A673 (cell line): ENCODE data around the gene PRDM16. TPM values are rescaled to one million over a fixed set of nuclear protein-coding genes. Genes with fewer than 3 reads are reported as not detected.

ENCODE experiments used
- BruUV-seq: library from RNA; stranded (reverse); fragments of 400-500 nt; replicated peaks from 2 replicates; lab custom pipeline; 2021; lab: Mats Ljungman, UMichigan
- CTCF ChIA-PET: fragments of 300-600 bp; sonication (Branson Sonifier 250); formaldehyde crosslinking; loops from one replicate; lab custom pipeline; 2022; ENCODE audit warnings: antibody characterized with exemption; lab: Charles Lee
- POLR2A ChIA-PET: fragments of 300-600 bp; sonication (Branson Sonifier 250); formaldehyde crosslinking; loops from one replicate; lab custom pipeline; 2022; ENCODE audit warnings: antibody characterized with exemption; ENCODE audit not compliant: low non-redundant PET; lab: Charles Lee
- DNase-seq: peaks from one replicate; pipeline ENCODE4 v3.0.0-alpha.2; 2015; ENCODE audit warnings: low spot score
- H3K27ac ChIP-seq: fragments of 200-600 bp; sonication (generic); 2 replicates; pipeline ENCODE4 v1.5.1; 2016; ENCODE audit warnings: mixed run types, low read depth, mild to moderate bottlenecking, mixed read lengths, antibody characterized with exemption, low read length; ENCODE audit not compliant: poor library complexity, severe bottlenecking
- H3K27me3 ChIP-seq: fragments of 200-600 bp; sonication (generic); replicated peaks from 2 replicates; pipeline ENCODE4 v1.6.1; 2017; ENCODE audit warnings: mixed run types, low read depth, mild to moderate bottlenecking, mixed read lengths, antibody characterized with exemption, low read length; ENCODE audit not compliant: insufficient read depth, poor library complexity
- H3K36me3 ChIP-seq: fragments of 200-600 bp; sonication (generic); 2 replicates; pipeline ENCODE4 v1.6.1; 2016; ENCODE audit warnings: mixed run types, mild to moderate bottlenecking, mixed read lengths, antibody characterized with exemption, low read length; ENCODE audit not compliant: insufficient read depth, poor library complexity, severe bottlenecking
- H3K4me1 ChIP-seq: fragments of 200-600 bp; sonication (generic); 2 replicates; pipeline ENCODE4 v1.6.1; 2017; ENCODE audit warnings: mixed run types, mild to moderate bottlenecking, mixed read lengths, antibody characterized with exemption, low read length; ENCODE audit not compliant: insufficient read depth, poor library complexity, severe bottlenecking
- H3K4me3 ChIP-seq: fragments of 200-600 bp; sonication (generic); 2 replicates; pipeline ENCODE4 v1.5.1; 2016; ENCODE audit warnings: low read depth, mixed run types, mild to moderate bottlenecking, mixed read lengths, low read length; ENCODE audit not compliant: poor library complexity, severe bottlenecking
- H3K9me3 ChIP-seq: fragments of 200-600 bp; sonication (generic); 2 replicates; pipeline ENCODE4 v1.6.1; 2016; ENCODE audit warnings: mixed run types, low read depth, mild to moderate bottlenecking, mixed read lengths, antibody characterized with exemption, low read length; ENCODE audit not compliant: poor library complexity, severe bottlenecking
- EZH2 ChIP-seq: fragments of 200-600 bp; sonication (generic); IDR thresholded peaks from 2 replicates; pipeline ENCODE4 v1.6.1; 2017; ENCODE audit warnings: borderline replicate concordance, low read depth, mild to moderate bottlenecking, mixed read lengths, antibody characterized with exemption, low read length; ENCODE audit not compliant: poor library complexity, severe bottlenecking
- intact Hi-C: fragments of 100-400 bp; cut with micrococcal nuclease; formaldehyde crosslinking; loops from one replicate; pipeline ENCODE4 v1.10.0; 2022; ENCODE audit not compliant: unreplicated experiment
- total RNA-seq: library from RNA; stranded (reverse); gene quantifications from 2 replicates; pipeline ENCODE4 v1.2.3, GENCODE V29; 2021
- TF ChIP-seq, protein P1 (sequence below): fragments of 300-800, 200-600 bp; sonication (generic); conservative IDR thresholded peaks from 2 replicates; pipeline ENCODE4 v1.5.1; 2017; ENCODE audit warnings: low read depth, mild to moderate bottlenecking, antibody characterized with exemption, low read length, moderate library complexity, mixed read lengths

The PRDM16 gene
- total RNA-seq, 1 experiment from 2014 or later = 0.49 TPM

- Histone ChIP-seq H3K4me1 (no peaks in the 10 kb centered on the region), H3K9me3 (no peaks in the 10 kb centered on the region), H3K27ac (no peak overlapping the region), H3K36me3 (no peaks in the 10 kb centered on the region), H3K27me3 (no peaks in the 10 kb centered on the region), H3K4me3 (no peak overlapping the region)
- BruUV-seq = no TSS peak
- ChIA-PET POLR2A (no interaction called here), CTCF (no interaction called here)
- no peak for DNase-seq
- no peak for TF ChIP-seq EZH2
- TF ChIP-seq, protein P1, sequence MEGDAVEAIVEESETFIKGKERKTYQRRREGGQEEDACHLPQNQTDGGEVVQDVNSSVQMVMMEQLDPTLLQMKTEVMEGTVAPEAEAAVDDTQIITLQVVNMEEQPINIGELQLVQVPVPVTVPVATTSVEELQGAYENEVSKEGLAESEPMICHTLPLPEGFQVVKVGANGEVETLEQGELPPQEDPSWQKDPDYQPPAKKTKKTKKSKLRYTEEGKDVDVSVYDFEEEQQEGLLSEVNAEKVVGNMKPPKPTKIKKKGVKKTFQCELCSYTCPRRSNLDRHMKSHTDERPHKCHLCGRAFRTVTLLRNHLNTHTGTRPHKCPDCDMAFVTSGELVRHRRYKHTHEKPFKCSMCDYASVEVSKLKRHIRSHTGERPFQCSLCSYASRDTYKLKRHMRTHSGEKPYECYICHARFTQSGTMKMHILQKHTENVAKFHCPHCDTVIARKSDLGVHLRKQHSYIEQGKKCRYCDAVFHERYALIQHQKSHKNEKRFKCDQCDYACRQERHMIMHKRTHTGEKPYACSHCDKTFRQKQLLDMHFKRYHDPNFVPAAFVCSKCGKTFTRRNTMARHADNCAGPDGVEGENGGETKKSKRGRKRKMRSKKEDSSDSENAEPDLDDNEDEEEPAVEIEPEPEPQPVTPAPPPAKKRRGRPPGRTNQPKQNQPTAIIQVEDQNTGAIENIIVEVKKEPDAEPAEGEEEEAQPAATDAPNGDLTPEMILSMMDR = no peak
- intact Hi-C loops = no loop called here
These were observed 392.4 kb downstream of the PRDM16 start for GRCh38 chr1:3461238-3461933.

GRCh38 chr1:3461934-3462275 lies 392.9 kb downstream of the PRDM16 start:
- Histone ChIP-seq H3K4me3 (no peak overlapping the region), H3K9me3 (no peaks in the 10 kb centered on the region), H3K4me1 (no peaks in the 10 kb centered on the region), H3K27me3 (no peaks in the 10 kb centered on the region), H3K36me3 (no peaks in the 10 kb centered on the region), H3K27ac (no peak overlapping the region)
- intact Hi-C loops = no loop called here
- no TSS peak for BruUV-seq
- TF ChIP-seq EZH2 = no peak
- TF ChIP-seq, protein P1 = no peak
- CTCF ChIA-PET = no interaction called here
- DNase-seq = no peak
- POLR2A ChIA-PET = no interaction called here

DNA sequence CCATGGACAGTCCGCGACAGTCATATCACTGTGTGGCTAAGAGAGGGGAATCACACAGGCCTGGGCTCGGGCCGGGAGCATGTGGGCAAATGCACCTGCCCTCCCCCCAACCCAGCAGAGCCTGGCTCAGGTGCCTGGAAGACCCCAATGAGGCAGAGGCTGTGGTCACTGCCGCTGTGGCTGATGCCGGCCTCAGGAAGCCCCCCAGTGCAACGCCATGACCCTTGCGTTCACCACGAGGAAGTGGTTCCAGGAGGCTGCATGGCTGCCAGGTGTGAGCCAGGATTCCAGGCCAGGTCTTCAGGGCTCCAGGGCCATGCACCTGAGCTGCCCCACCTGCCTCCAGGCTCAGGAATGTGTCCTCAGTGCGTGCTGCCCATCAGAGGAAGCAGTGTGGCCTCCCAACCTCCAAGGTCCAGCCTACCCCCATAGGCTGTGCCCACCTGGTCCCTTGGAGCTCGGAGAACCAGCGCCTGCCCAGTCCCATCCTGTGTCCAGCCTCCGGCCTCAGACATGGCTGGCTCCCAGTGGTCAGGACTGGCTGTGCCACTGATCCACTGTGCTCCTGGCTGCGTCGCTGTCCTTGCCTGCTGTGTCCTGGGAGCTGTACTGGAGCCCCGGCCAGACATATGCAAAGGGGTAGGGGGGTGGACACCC lies 393.5 kb downstream of the PRDM16 start:
- no peak for DNase-seq
- POLR2A ChIA-PET = no interaction called here
- intact Hi-C loops = no loop called here

More for the DNA sequence above, 393.5 kb downstream of the PRDM16 start:
- H3K4me3 ChIP-seq = no peak overlapping the region
- CTCF ChIA-PET = interaction anchor here (1.1 kb wide), 1 partner anchor 9 kb away, joined by 5 read pairs; no protein-coding TSS in a partner anchor
- H3K4me1 ChIP-seq = no peaks in the 10 kb centered on the region
- no peak for TF ChIP-seq EZH2
- TF ChIP-seq, protein P1 = no peak
- H3K27me3 ChIP-seq = no peaks in the 10 kb centered on the region
- BruUV-seq = no TSS peak
- H3K36me3 ChIP-seq = no peaks in the 10 kb centered on the region
- H3K27ac ChIP-seq = no peak overlapping the region
- H3K9me3 ChIP-seq = no peaks in the 10 kb centered on the region
